Lung (tissue), 12 donors: Measurements from ENCODE around the gene EXOSC10. TPM values are rescaled to one million over a fixed set of nuclear protein-coding genes. Genes with fewer than 3 reads are reported as not detected.
A peak's percentile ranks its signal among the peaks of the same experiment; 100 is the strongest.
"Not testable (repeated sequence)": the region's sequence is repeated elsewhere in the genome, so short reads cannot be mapped to it uniquely, and the experiment has no call there.

ENCODE experiments used
- ATAC-seq: fragments of 200-7000 bp; cut with Tn5 transposase; one replicate; pipeline ENCODE4 v1.9.1; 2020; ENCODE audit warnings: moderate number of reproducible peaks; ENCODE audit not compliant: insufficient read depth, low FRiP score
- DNase-seq, 3 donors: peaks; one replicate each; pipeline ENCODE4 v3.0.0-alpha.2; 2013 to 2017
- H3K27ac ChIP-seq, 2 donors: one replicate each; pipeline ENCODE4 v1.5.1; 2013; ENCODE audit warnings: mild to moderate bottlenecking in 2 of 2, moderate library complexity in 2 of 2, control low read depth in 1 of 2, inconsistent platforms in 1 of 2, low read depth in 1 of 2, low read length in 1 of 2
- H3K27me3 ChIP-seq, 3 donors: one replicate each; pipeline ENCODE4 v1.5.1; 2013; ENCODE audit warnings: low read length in 2 of 3; ENCODE audit not compliant: control insufficient read depth in 3 of 3, insufficient read depth in 3 of 3
- H3K36me3 ChIP-seq, 4 donors: one replicate each; pipeline ENCODE4 v1.5.1; 2013; ENCODE audit warnings: low read length in 4 of 4, mild to moderate bottlenecking in 1 of 4, moderate library complexity in 1 of 4; ENCODE audit not compliant: control insufficient read depth in 4 of 4, insufficient read depth in 4 of 4
- H3K4me1 ChIP-seq, 5 donors: one replicate each; pipeline ENCODE4 v1.5.1; 2013; ENCODE audit warnings: low read length in 5 of 5, mild to moderate bottlenecking in 2 of 5, moderate library complexity in 1 of 5; ENCODE audit not compliant: control insufficient read depth in 5 of 5, insufficient read depth in 5 of 5
- H3K4me3 ChIP-seq: one replicate; pipeline ENCODE4 v1.5.1; 2013; ENCODE audit warnings: mild to moderate bottlenecking, control low read depth, moderate library complexity
- H3K9ac ChIP-seq, 2 donors: one replicate each; pipeline ENCODE4 v1.5.1; 2013; ENCODE audit warnings: low read length in 2 of 2, control low read depth in 1 of 2; ENCODE audit not compliant: insufficient read depth in 1 of 2
- H3K9me3 ChIP-seq, 4 donors: one replicate each; pipeline ENCODE4 v1.5.1; 2013; ENCODE audit warnings: low read length in 3 of 4, mild to moderate bottlenecking in 1 of 4, moderate library complexity in 1 of 4; ENCODE audit not compliant: control insufficient read depth in 4 of 4, insufficient read depth in 3 of 4
- CTCF ChIP-seq: IDR thresholded peaks from 2 replicates; pipeline ENCODE4 v1.5.1; 2012; ENCODE audit warnings: mild to moderate bottlenecking; ENCODE audit errors: control extremely low read depth, extremely low read depth
- WGBS, 2 donors: extraction: QIAGEN DNeasy Blood & Tissue Kit; methylation state at CpG; one replicate each; pipeline ENCODE4 v1.1.7; 2013; 5-methylcytosine and 5-hydroxymethylcytosine counted together
- polyA plus RNA-seq, 2 donors: library from polyadenylated mRNA; stranded (reverse); fragments of 200-250 nt; gene quantifications; one replicate each; pipeline ENCODE4 v1.2.1, GENCODE V29; 2013
- total RNA-seq, 2 donors: library from RNA; depleted of rRNA in 1 of 2; stranded (reverse); fragments of >200 nt in 1 of 2; gene quantifications; one replicate each; pipeline ENCODE4 v1.2.1, GENCODE V29; 2014 to 2021
- donor health status: control.
- donor health status: control.
- donor health status: Bipolar disorder and iron deficiency.
- donor health status: healthy.
- donor health status: DM: yes; HTN: yes; CAD: no.

Gene EXOSC10
- total and polyA plus RNA-seq, 4 donors = 29.0 to 75.1 (median 42.3) TPM

- no peaks in the 10 kb centered on the region for H3K9me3 ChIP-seq
- ATAC-seq = peak; percentile 87
- no peak overlapping the region for H3K4me3 ChIP-seq
- H3K27me3 ChIP-seq = no peaks in the 10 kb centered on the region
- 1% methylated on average over 8 of the region's 8 CpGs for WGBS, 2 donors
- no peak overlapping the region for H3K9ac ChIP-seq
- peaks cover 0 to 5% (median 0%) of the 10 kb centered on the region in 5 donors for H3K4me1 ChIP-seq
- DNase-seq = peak; percentile 88 to 94 (median 91)
- H3K27ac ChIP-seq = no peak overlapping the region
- no peaks in the 10 kb centered on the region for H3K36me3 ChIP-seq
- TF ChIP-seq CTCF = peak; percentile 99
Measured at GRCh38 chr1:11037740-11038182, 61.9 kb downstream of the EXOSC10 start.

GRCh38 chr1:11037019-11037739 is 62.5 kb downstream of the EXOSC10 start:
- not testable (repeated sequence) for ATAC-seq, H3K4me3 ChIP-seq, H3K36me3 ChIP-seq, DNase-seq, H3K27ac ChIP-seq, H3K4me1 ChIP-seq, H3K27me3 ChIP-seq, H3K9me3 ChIP-seq, H3K9ac ChIP-seq
- 58 to 59% methylated on average over 18 of the region's 18 CpGs for WGBS, 2 donors

- Histone ChIP-seq H3K27me3 (no peaks in the 10 kb centered on the region), H3K4me1 (no peaks in the 10 kb centered on the region), H3K36me3 (peaks cover under 1 to 8% (median 7%) of the 10 kb centered on the region in 4 donors), H3K4me3 (no peak overlapping the region), H3K9me3 (no peaks in the 10 kb centered on the region), H3K27ac (no peak overlapping the region), H3K9ac (no peak overlapping the region)
- DNase-seq (no peak), ATAC-seq (no peak)
- TF ChIP-seq CTCF = no peak
- 92 to 93% methylated on average over 10 of the region's 10 CpGs for WGBS, 2 donors
Measured at GRCh38 chr1:11031624-11032262, 67.9 kb downstream of the EXOSC10 start.

- no peak for TF ChIP-seq CTCF
- no peak overlapping the region for H3K4me3 ChIP-seq
- H3K4me1 ChIP-seq = no peaks in the 10 kb centered on the region
- peaks cover 9 to 15% (median 10%) of the 10 kb centered on the region in 4 donors for H3K36me3 ChIP-seq
- H3K27ac ChIP-seq = no peak overlapping the region
- ATAC-seq = no peak
- no peaks in the 10 kb centered on the region for H3K27me3 ChIP-seq
- 89 to 98% methylated on average over 9 of the region's 9 CpGs for WGBS, 2 donors
- no peak overlapping the region for H3K9ac ChIP-seq
- DNase-seq = no peak
- H3K9me3 ChIP-seq = no peaks in the 10 kb centered on the region
Measured at GRCh38 chr1:11030865-11031264, 68.8 kb downstream of the EXOSC10 start.
